ENCODE data around the gene KRT86.
"Not testable (repeated sequence)": the region's sequence is repeated elsewhere in the genome, so short reads cannot be mapped to it uniquely, and the experiment has no call there.

The KRT86 gene

DNA sequence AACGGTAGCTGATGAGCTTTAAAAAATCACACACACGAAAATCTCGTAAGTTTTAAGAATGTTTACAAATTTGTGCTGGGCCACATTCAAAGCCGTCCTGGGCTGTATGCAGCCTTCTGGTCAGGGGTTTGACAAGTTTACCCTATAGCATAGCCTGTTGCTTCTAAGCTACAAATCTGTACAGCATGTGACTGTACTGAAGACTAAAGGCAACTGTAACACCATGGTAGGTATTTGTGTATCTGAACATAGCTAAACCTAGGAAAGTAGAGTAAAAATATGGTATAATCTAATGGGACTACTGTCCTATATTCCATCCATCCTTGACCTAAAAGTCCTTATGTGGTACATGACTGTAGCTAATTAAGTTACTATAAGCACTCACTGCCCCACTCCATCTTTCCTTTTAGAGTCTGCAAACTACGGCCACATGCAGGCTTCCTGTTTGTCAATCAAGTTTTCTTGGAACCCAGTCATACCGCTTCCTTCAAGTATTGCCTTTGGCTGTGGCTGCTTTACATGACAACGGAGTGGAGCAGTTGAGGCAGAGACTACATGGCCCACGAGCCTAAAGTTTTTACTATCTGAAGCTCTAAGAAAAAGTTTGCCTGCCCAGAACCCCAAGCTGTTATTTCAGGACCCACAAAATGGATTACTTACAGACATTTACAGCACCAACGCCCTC is 22.9 kb upstream of the KRT86 start:
- DNase-seq (ENCODE audit: low read depth in 2 of 3, low spot score in 2 of 3), result no peak

DNA sequence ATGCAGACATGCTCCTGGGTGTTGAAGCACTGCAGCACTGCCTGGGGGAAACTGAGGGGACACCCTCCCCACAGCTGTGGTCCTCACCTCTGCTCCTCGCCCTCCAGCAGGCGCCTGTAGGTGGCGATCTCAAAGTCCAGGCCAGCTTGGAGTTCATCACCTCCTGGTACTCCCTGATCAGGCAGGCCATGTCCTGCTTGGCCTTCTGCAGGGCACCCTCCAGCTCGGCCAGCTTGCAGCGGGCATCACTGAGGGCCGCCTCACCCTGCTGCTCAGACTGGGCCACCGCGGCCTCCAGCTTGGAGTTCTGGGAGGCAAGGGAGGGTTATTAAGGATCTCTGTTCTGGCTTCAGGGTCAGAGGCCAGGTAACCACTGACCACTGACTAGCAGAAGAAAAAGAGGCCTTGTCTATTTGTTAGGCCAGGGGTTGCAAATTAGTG is 22.2 kb upstream of the KRT86 start:
- DNase-seq (ENCODE audit: low read depth in 2 of 3, low spot score in 2 of 3), result not testable (repeated sequence)

DNA sequence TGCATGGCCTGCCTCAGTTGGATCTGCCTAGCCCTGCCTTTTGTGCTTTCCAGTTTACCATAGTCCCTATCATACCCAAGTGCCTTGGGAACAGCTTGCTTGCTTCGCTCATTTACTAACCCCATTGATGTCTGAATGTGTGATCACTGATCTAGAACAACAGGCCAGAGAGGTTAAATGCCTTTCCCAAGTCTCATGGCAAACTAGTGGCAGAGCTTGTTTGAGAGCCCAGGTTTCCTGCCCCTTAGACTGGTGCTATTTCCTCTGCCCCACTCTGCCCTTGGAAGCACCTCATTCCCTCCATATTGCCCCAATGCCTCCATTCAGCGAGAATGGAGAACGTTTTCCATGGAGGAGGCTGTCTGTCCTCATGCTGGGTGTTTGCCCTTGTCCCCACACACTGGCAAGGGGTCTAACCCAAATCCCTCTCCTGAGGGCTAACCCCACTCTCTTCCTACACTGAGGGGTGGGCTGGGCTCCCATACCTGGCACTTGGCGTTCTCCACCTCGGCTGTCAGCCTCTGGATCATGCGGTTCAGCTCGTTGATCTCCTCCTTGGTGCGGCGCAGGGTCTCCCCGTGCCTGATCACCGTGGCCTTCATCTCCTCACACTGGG is 21.6 kb upstream of the KRT86 start:
- no peak for DNase-seq (ENCODE audit: low read depth in 2 of 3, low spot score in 2 of 3)

DNA sequence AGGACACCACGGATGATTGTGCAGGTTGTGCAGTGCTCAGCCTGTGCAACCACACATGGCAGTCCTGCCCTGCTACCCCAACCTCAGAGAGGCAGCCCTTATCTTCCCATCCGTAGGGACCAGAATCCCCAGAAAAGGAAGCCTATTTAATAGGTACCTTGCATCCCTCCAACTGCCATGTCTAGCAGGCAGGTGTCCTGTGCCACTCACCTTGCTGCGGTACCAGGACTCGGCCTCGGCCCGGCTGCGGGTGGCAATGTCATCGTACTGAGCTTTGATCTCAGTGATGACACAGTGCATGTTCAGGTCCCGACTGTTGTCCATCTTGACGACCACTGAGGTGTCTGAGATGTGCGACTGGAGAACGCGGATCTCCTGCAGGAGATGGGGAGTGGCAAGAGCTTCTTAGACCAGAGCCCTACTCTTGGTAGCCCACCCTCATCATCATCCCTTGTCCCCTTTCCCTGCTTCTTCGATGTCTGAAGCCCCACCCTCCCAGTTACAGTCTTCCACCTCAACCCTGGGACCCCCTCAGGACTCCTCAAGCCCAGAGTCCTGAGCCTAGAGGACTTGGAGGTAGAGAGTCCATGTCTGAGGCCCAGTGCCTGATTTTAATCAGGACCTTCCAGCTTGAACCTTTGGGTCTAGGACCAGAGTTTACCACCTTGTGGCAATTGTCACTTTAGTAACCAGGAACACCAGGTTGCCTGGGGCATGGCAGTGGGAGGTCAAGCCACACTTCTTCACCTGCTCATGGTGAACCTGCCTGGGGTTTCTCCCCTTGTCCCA is 20.9 kb upstream of the KRT86 start:
- DNase-seq (ENCODE audit: low read depth in 2 of 3, low spot score in 2 of 3), result no peak

DNA sequence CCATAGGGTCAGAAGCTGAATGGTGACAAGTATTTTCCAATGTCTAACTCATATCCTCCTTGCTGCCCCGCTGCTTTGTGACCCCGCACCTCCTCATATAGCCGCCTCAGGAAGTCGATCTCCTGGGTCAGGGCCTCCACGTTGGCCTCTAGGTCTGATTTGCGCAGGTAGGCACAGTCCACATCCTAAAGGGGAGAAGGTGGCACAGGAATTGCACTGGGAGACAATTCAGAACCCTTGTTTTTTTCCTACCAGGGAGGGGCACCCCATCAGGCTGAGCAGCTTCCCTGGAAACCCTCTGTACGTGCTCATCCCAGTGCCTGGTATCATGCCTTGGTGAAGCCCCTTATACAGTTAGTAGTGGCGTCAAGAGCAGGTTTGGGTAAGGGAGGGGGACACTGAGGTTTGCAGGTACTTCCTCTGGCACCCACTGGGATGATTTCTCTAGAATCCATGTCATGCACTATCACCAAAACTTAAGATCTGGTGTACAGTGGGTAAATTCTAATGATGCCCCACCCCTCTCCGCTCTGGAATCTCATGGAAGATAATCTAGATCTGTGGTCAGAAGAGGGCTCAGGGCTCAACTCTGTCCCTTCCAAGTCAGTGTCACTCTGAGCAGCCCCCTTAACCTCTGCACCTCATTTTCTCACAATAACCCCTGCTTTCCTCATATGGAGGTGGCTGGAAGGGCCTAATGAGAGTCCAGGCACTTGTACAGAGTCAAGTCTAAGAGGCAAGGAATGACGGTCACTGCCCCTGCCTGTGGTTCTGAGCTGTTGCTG is 20.1 kb upstream of the KRT86 start:
- no peak for DNase-seq (ENCODE audit: low read depth in 2 of 3, low spot score in 2 of 3)

DNA sequence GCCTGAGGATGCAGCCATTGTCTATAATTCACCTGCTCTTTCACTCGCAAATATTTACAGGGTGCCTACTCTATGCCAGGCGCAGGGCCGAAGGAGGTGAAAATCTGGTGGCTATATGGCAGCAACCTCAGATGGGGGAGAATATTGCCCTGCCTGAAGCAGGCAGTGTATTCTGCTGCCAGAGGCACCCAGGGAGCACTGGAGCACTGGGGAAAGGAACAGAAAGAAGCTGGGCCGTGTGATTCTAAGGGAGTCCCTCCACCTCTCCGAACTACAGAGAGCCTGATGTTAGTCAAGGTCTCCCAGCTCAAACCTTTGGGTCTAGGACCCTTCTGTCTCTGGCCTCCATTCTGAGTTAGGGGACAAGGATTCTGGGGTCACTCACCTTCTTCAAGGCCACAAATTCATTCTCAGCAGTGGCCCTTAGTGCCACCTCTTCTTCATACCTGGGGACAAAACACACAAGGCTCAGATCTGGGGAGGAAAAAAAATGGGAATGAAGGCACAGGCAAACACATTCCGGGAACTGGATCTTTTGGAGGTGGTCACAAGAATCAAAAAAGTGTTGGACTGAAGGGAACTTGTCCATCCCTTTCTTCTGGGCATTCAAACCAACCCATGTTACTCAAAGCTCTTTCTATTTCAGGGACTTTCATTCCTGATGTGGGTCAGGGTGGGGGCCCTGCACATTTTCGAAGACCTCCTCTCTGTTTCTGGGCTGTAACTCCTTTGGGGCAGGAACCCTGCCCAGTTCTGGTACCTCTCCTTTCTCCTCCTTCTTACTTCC is 19.3 kb upstream of the KRT86 start:
- DNase-seq (ENCODE audit: low read depth in 2 of 3, low spot score in 2 of 3), result no peak

DNA sequence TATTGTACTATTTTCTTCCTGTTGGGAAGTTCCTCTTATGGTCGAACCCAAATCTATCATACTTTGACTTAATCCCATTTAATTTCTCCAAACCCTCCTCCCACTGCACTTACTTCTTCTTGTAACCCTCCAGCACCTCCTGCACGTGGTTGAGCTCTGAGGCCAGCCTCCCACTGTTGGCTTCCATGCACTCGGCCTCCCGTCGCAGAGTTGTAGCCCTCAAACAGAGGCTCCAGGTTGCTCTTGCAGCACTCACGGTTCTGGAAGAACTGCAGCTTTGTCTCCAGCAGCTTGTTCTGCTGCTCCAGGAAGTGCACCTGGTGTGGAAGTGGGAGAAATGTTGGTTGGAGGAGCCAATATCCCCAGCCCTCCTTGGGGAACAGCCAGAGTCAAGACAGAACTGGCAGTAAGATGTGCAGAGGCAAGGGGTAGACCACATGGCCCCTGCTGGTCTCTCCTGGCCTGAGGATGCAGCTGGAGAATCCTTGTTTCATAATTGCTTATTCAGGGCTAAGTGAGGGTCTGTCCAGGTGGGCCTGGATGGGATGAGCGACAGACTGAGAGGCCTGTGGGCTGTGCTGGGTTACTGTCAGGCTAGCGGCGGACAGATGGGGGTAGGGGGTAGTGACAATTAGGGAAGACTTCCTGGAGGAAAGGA is 18.4 kb upstream of the KRT86 start:
- DNase-seq (ENCODE audit: low read depth in 2 of 3, low spot score in 2 of 3), result no peak

DNA sequence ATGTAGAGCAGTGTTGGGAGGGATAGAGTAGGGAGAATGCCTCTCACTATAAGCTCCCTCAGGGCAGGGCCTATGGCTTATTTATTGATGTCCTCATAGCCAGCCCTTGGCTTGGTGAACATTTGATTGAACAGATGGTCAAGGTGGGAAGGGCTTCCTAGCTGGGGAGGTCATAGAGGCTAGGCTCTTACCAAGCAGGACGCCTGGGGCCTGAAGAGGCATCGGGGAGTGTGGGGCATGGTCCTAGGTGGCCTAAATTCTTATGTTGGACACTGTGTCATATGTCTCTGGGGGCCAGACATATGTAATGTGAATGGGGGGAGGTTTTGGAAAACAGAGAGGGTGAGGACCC is 17.9 kb upstream of the KRT86 start:
- DNase-seq (ENCODE audit: low read depth in 2 of 3, low spot score in 2 of 3), result no peak

DNA sequence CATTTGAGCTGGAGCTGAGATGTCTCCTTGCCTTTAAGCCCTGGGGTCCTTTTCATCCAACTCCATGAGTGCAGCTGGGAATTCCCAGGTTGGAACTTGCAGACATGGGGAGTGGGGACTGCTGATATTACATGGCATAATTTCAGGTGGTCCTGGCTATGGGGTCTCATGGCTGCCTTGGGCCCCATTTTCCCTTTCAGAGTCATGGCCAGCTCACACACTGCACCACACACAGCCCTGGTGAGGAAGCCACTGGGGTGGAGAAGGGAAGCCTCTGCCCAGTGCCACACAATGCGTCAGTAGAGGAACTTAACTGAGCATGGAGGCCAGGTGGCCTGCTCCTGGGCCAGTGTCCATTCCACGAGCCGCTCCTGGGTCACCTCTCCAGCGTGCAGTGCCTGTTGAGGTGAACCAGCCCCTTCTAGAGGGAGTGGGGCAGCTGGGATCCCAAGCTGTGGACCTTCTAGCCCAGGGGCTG is 17.3 kb upstream of the KRT86 start:
- DNase-seq (ENCODE audit: low read depth in 2 of 3, low spot score in 2 of 3), result no peak

DNA sequence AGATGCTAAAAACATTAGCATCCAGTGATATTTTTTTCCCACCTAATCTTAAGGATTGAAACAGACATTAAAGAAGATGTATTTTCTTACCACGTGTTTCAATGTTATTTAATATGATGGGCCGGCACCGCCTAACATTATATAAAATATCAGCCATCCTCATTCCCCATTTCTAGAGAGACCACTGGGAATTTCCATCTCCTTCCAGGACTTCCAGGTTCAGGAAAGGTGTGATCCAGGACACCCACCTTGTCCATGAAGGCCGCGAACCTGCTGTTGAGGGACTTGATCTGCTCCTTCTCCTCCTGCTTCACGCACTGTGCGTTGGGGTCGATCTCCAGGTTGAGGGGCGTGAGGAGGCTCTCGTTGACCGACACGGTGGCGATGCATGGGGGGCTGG is 16.5 kb upstream of the KRT86 start:
- not testable (repeated sequence) for DNase-seq (ENCODE audit: low read depth in 2 of 3, low spot score in 2 of 3)

DNA sequence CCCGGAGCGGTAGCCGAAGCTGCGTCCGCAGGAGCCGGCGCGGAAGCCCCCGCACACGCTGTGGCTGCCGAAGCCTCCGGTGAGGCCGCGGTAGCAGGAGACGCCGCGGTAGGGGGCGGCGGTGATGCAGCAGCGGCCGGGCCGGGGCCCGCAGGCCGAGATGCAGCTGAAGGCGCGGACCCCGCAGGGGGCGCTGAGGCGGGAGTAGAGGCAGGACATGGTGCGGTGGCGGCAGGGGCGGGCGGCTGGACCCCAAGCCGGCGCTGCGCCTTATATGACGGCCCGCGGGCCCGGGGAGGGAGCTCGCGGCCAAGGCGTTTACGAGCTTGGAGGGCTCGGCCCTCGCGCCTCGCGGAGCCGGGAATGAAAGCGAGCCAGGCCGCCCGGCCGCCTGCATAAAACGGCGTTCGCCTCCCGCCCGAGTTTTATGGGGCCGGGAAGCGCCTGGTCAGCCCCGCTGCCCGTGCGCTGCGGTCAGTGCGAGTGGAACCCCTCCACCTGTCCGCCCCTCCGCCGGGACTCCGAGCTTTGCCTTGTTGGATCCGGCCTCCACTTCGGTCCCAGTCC is 16.0 kb upstream of the KRT86 start:
- no peak for DNase-seq (ENCODE audit: low read depth in 2 of 3, low spot score in 2 of 3)

DNA sequence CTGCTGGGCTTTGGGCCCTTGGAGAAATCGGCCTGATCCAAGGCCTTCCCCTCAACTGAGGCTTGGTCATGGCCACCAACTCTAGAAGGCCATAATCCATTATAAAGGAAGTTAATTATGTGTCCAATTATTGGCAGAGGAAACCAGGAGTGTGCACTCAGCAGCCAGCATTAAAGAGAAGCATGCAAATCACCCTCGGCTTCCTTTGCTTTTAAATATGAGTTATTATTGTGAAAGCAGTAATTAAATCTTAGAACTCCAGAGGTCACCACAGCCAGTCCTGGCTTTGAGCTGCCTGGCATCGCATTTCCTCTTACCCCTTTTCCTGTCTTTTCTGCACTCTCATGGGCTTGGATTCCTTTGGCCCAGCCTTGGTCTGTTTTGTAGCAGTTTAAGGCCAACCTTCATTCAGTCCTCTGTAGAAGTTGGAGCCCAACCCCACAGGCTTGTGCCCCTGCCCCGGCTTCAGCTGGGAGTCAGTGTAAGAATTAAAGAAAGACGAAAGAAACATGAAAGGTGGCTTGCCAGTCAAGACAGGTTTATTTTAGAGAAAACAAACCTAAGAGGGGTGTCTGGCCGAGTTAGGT is 14.7 kb upstream of the KRT86 start:
- no peak for DNase-seq (ENCODE audit: low read depth in 2 of 3, low spot score in 2 of 3)

DNA sequence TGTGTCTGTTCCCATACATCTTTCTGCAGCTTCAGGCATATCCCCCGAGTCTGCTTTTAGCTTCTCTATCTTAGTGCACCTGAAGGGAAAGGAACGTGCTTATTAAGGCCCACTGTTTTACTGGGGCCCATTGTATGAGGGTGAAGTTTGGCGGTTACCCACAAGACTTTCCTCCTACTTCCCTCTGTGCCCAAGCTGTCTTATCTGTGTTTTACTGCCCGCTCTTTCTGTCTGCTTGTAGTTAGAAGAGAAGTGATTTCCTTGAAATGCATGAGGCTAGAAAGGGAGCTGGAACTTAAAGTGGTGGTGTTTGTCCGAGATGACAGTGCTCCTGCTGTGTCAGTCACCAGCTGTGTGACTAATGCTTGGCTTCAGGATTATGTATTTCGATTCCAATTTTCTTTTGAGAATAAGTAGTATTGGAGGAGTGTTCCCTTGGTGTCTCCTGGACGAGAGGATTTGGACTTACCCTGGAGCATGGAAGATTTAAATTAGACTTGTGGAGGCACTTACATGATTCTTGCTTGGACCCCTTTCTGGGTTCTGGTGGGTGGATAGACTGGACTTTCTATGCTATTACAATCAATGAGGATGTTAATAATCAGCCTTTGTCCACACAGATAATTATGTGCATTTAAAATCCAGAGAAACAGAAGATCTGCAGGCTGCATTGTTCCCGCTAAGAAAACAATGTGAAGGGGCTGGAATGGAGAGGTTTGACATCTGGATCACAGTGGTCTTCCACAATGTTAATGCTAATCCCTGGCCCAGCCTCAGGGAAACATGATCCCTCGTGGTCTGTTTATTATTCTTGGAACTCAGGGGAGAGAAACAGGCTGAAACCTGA is 13.9 kb upstream of the KRT86 start:
- DNase-seq (ENCODE audit: low read depth in 2 of 3, low spot score in 2 of 3), result no peak

DNA sequence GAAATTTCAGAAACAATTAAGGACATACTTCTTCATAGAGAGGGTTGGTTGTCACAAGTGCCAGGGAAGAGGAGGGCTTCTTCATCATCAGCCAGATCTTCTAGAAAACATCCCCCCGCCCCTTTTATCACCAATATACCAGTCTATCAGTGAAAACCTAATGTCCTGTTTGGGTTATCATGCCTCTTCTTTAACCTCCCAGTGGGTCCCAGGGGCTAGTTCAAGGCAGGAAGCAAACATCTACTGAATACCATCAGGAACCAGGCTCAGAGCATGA is 13.3 kb upstream of the KRT86 start:
- DNase-seq (ENCODE audit: low read depth in 2 of 3, low spot score in 2 of 3), result no peak

DNA sequence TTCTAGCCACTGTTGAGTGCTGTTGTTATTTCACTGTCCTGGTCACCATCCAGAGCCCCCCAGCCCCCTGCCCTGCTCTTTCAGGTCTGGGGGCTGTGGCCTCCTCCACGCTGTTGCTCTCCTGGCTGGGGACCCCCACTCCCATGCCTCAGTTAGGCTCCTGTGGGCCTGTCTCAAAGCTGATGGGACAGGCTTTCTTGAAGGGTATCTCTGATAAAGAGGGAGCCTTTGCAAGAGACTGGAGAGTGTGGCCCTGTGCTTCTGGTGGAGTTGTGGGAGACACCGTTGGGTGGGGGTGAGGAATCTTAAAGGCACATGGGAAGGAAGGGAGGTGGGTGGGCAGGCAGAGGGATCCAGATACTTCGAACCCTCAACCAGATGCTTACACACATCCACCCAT is 12.2 kb upstream of the KRT86 start:
- DNase-seq (ENCODE audit: low read depth in 2 of 3, low spot score in 2 of 3), result no peak

DNA sequence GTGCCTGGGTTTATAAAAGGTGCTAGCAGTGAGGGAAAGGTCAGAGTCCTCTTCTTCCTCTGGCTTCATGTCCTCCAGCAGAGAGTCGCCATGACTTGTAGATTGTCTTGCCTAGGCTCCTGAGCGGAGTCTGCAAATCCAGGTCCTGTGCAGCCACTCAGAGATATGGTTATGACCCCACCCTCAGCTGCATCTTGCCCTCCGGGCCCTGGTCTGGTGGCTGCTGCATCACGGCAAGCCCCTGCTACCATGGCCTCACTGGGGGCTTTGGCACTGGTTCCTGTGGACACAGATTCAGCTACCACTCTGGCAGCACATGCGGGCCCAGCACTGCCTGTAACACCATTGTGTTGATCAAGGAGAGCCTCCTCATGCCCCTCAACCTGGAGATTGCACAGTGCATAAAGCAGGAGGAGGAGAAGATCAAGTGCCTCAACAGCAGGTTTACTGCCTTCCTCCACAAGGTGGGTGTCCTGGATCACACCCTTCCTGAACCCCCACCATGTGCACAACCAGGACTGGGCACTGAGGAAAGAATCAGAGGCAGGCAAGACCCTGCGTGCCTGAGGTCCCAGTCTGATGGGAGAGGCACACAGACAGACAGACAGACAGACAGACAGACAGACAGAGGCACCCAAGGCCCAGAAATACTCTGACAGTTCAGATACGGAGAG is 10.5 kb upstream of the KRT86 start:
- DNase-seq (ENCODE audit: low read depth in 2 of 3, low spot score in 2 of 3), result no peak

DNA sequence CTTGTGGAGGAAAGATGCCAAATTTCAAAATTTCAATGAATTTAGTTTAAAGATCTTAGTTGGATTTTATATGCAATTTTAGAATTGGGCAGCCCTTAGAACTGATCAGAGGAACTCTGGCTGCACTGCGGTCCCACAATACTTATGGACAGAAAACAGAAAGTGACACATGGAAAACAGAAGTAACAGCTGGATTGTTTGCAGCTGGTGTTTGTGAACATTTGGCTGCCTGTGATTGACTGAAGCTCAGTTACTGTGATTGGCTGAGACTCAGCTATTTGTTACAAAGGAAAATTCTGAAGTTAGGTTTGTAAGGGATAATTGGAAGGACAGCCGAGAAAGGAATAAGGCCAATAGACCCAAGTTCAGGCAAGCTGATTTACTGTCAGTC is 10.0 kb upstream of the KRT86 start:
- DNase-seq (ENCODE audit: low read depth in 2 of 3, low spot score in 2 of 3), result no peak

DNA sequence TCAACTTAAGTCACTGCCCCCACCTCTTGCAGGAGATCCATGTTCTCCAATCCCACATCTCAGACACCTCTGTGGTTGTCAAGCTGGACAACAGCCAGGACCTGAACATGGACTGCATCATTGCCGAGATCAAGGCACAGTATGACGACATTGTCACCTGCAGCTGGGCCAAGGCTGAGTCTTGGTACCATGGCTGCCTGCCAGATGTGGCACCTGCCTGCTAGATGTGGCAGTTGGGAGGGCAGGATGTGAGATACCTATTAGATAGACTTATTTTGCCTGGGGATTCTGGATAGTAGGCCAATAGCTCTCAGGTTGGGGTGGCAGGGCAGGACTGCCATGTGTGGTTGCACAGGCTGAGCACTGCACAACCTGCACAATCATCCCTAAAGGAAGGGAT is 7.9 kb upstream of the KRT86 start:
- DNase-seq (ENCODE audit: low read depth in 2 of 3, low spot score in 2 of 3), result no peak

Data from activated CD8-positive, alpha-beta memory T cell treated with anti-CD3 and anti-CD28 coated beads for 48 hours (primary cell).